MM.1S (cell line): Measurements from ENCODE around the gene HBP1.

Experiments
- CTCF ChIP-seq: fragments of 300-600 bp; sonication (generic); IDR thresholded peaks from 2 replicates; pipeline ENCODE4 v1.5.1; 2016; ENCODE audit warnings: antibody characterized with exemption, low read length, mixed read lengths
- EZH2 ChIP-seq: fragments of 300-600 bp; sonication (generic); optimal IDR thresholded peaks from 2 replicates; pipeline ENCODE3; 2017; ENCODE audit warnings: low read depth, mild to moderate bottlenecking, antibody characterized with exemption, low read length, mixed read lengths
- EZH2phosphoT487 ChIP-seq: fragments of 300-600 bp; sonication (generic); IDR thresholded peaks from 2 replicates; pipeline ENCODE4 v1.6.1; 2018; ENCODE audit warnings: antibody characterized with exemption, low read length

DNA sequence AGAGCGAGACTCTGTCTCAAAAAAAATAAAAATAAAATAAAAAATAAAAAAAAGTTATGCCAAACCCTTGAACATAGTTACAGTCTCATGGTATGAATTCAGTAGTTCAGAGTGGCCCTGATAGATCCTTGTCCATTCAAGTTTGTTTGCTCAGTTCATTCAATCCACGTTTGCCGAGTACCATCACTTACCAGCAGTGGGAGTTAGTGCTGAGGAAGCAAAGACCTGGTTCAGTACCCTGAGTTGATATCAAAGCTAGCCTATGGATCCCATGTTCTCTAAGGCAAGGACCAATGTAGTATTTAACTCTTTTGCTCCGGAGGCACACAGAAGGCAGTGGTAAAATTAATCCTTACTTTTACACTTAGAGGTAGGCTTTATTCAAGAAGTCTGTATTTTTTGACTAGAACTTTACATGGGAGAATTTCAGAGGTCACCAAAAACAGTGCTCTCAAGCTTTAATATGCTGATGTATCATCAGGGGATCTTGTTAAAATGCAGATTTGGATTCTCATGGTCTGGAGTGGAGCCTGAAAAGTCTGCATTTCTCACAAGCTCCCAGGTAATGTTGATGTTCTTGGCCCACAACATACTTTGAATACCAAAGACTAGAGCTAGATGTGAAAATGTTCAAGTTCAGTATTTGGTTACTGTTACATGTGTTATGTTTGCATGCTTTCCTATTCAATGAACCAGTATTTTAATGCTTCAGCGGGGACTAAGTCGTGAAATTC lies 38.1 kb upstream of the HBP1 start:
- TF ChIP-seq CTCF (0 out of 2 replicates have a peak, but pooled peaks have one; percentile 7), EZH2 (no peak), EZH2phosphoT487 (no peak)
